SK-N-MC (cell line): ENCODE results near the gene NHP2.

Source experiments
- EZH2 ChIP-seq: fragments of 200-600 bp; sonication (generic); IDR thresholded peaks from one replicate; pipeline ENCODE4 v1.6.1; 2017; ENCODE audit warnings: antibody characterized with exemption
- FOXP2 ChIP-seq: optimal IDR thresholded peaks from 2 replicates; pipeline ENCODE3; 2011; ENCODE audit warnings: mild to moderate bottlenecking, moderate library complexity; ENCODE audit not compliant: insufficient read depth; ENCODE audit errors: extremely low read length, control extremely low read depth
- POLR2AphosphoS5 ChIP-seq: IDR thresholded peaks from 2 replicates; pipeline ENCODE4 v1.6.1; 2012; ENCODE audit warnings: mild to moderate bottlenecking, low read depth, low read length, borderline replicate concordance

DNA sequence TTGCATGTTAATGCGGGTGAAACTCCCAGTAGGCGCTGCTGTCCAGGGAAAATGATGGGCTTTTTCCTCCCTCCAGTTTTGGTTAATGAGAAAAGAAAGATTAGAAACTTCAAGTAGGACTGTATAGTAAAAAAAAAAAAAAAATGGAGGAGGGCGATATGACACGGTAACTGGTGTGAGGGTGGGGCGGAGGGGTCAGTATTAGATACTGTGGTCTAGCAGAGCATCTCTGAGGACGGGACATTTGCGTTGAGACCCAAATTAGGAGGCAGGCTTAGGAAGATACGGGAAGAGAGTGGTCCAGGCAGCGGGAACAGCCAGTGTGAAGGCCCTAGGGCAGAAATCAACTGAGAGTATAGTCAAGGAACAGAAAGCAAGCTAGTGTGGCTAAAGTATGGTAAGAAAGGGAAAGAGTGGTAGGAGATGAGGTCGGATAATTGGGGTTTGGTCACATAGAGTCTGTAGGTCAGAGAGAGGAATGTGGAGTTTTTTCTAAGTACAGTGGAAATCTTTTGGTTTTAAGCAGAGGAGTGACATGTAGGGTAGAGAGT is 22.2 kb downstream of the NHP2 start:
- no peak for TF ChIP-seq EZH2
- no peak for TF ChIP-seq POLR2AphosphoS5
- no peak for TF ChIP-seq FOXP2
